Measurements from ENCODE around the gene NUP107. TPM values are rescaled to one million over a fixed set of nuclear protein-coding genes. Genes with fewer than 3 reads are reported as not detected.
A peak's percentile ranks its signal among the peaks of the same experiment; 100 is the strongest.

Gene NUP107
- total RNA-seq, 1 donor from 2014 or later = 136 TPM

DNA sequence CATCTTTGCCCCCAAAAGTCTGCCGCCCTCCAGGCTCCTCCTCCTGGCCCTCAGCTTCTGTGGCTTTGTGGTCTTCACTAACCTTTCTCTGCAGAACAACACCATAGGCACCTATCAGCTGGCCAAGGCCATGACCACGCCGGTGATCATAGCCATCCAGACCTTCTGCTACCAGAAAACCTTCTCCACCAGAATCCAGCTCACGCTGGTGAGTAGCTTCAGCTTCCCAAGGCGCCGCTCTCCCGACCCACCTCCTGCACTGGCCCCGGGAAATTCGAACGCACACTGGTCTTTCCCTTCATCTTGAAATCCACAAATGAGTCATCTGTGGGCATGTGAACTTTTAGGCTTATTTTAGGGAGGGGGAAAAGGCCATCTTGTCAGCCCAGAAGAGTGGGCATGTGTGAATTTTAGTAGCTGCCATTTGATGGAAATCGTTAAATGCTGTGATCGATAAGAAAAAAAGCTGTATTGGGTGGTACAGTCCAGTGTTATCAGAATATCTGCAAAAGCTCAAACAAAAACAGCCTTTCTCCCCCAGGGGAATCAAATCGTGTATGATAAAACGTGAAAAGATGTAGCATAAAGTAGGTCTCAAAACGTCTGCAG lies 59.9 kb downstream of the NUP107 start:
- Mint-ChIP-seq H3K27me3 (ENCODE audit: low read depth) (no peaks in the 10 kb centered on the region), H3K36me3 (ENCODE audit: low read depth) (no peaks in the 10 kb centered on the region), H3K9me3 (no peaks in the 10 kb centered on the region), H3K4me3 (peak overlapping the region; percentile 99), H3K4me1 (peaks cover 41% of the 10 kb centered on the region), H3K27ac (ENCODE audit: unreplicated experiment) (peak overlapping the region; percentile 94)
- TF ChIP-seq, protein P1, sequence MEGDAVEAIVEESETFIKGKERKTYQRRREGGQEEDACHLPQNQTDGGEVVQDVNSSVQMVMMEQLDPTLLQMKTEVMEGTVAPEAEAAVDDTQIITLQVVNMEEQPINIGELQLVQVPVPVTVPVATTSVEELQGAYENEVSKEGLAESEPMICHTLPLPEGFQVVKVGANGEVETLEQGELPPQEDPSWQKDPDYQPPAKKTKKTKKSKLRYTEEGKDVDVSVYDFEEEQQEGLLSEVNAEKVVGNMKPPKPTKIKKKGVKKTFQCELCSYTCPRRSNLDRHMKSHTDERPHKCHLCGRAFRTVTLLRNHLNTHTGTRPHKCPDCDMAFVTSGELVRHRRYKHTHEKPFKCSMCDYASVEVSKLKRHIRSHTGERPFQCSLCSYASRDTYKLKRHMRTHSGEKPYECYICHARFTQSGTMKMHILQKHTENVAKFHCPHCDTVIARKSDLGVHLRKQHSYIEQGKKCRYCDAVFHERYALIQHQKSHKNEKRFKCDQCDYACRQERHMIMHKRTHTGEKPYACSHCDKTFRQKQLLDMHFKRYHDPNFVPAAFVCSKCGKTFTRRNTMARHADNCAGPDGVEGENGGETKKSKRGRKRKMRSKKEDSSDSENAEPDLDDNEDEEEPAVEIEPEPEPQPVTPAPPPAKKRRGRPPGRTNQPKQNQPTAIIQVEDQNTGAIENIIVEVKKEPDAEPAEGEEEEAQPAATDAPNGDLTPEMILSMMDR (conservative IDR thresholded peaks at IDR 0.05) = no peak
- no peak for DNase-seq (ENCODE audit: low read depth, low spot score)

- Mint-ChIP-seq H3K4me3 (no peak overlapping the region), H3K27ac (ENCODE audit: unreplicated experiment) (peak overlapping the region; percentile 21), H3K4me1 (peaks cover 41% of the 10 kb centered on the region), H3K9me3 (no peaks in the 10 kb centered on the region), H3K27me3 (ENCODE audit: low read depth) (no peaks in the 10 kb centered on the region), H3K36me3 (ENCODE audit: low read depth) (peaks cover 7% of the 10 kb centered on the region)
- TF ChIP-seq, protein P1 (conservative IDR thresholded peaks at IDR 0.05) = no peak
- DNase-seq (ENCODE audit: low read depth, low spot score) = no peak
These were observed 62.7 kb downstream of the NUP107 start for GRCh38 chr12:68749443-68749842.

- Mint-ChIP-seq H3K9me3 (no peaks in the 10 kb centered on the region), H3K27ac (ENCODE audit: unreplicated experiment) (peak overlapping the region; percentile 21), H3K4me1 (peaks cover 41% of the 10 kb centered on the region), H3K36me3 (ENCODE audit: low read depth) (peaks cover 9% of the 10 kb centered on the region), H3K4me3 (peak overlapping the region; percentile 5), H3K27me3 (ENCODE audit: low read depth) (no peaks in the 10 kb centered on the region)
- TF ChIP-seq, protein P1 (conservative IDR thresholded peaks at IDR 0.05) = no peak
- no peak for DNase-seq (ENCODE audit: low read depth, low spot score)
These were observed 63.1 kb downstream of the NUP107 start for GRCh38 chr12:68749861-68750260.

GRCh38 chr12:68750506-68750905 lies 63.7 kb downstream of the NUP107 start:
- Mint-ChIP-seq H3K36me3 (ENCODE audit: low read depth) (peaks cover 10% of the 10 kb centered on the region), H3K27ac (ENCODE audit: unreplicated experiment) (peak overlapping the region; percentile 2), H3K9me3 (no peaks in the 10 kb centered on the region), H3K4me3 (peak overlapping the region; percentile 5), H3K27me3 (ENCODE audit: low read depth) (no peaks in the 10 kb centered on the region), H3K4me1 (peaks cover 41% of the 10 kb centered on the region)
- no peak for DNase-seq (ENCODE audit: low read depth, low spot score)
- TF ChIP-seq, protein P1 (conservative IDR thresholded peaks at IDR 0.05) = no peak

- Mint-ChIP-seq H3K36me3 (ENCODE audit: low read depth) (peaks cover 13% of the 10 kb centered on the region), H3K4me1 (peaks cover 7% of the 10 kb centered on the region), H3K27ac (ENCODE audit: unreplicated experiment) (no peak overlapping the region)
These were observed 68.9 kb downstream of the NUP107 start for GRCh38 chr12:68755536-68756243.

More at GRCh38 chr12:68755536-68756243, 68.9 kb downstream of the NUP107 start:
- H3K27me3 Mint-ChIP-seq (ENCODE audit: low read depth) = no peaks in the 10 kb centered on the region
- TF ChIP-seq, protein P1 (conservative IDR thresholded peaks at IDR 0.05) = no peak
- no peak overlapping the region for H3K4me3 Mint-ChIP-seq
- no peaks in the 10 kb centered on the region for H3K9me3 Mint-ChIP-seq
- DNase-seq (ENCODE audit: low read depth, low spot score) = no peak

All from neural crest cell (in vitro differentiated cells).